ENCODE results near the gene SCAF4. TPM values are rescaled to one million over a fixed set of nuclear protein-coding genes. Genes with fewer than 3 reads are reported as not detected.
"Not testable (repeated sequence)": the region's sequence is repeated elsewhere in the genome, so short reads cannot be mapped to it uniquely, and the experiment has no call there.

SCAF4 gene
- total RNA-seq, 2 donors from 2014 or later: 56.5 to 66.9 TPM

GRCh38 chr21:31656199-31657095, 75.5 kb downstream of the SCAF4 start:
- no peak for ATAC-seq
- no peak for DNase-seq (ENCODE audit: low spot score)
- Mint-ChIP-seq H3K27me3 (no peaks in the 10 kb centered on the region), H3K4me1 (ENCODE audit: low read depth in 2 of 2) (peaks cover 33 to 43% of the 10 kb centered on the region in 2 donors), H3K36me3 (no peaks in the 10 kb centered on the region), H3K27ac (peak overlapping the region in 1 of 2 donors; percentile 77), H3K4me3 (no peak overlapping the region), H3K9me3 (no peaks in the 10 kb centered on the region)

GRCh38 chr21:31654821-31655580, 76.9 kb downstream of the SCAF4 start:
- H3K4me1 Mint-ChIP-seq (ENCODE audit: low read depth in 2 of 2): peaks cover 27 to 30% of the 10 kb centered on the region in 2 donors
- H3K9me3 Mint-ChIP-seq; ATAC-seq; DNase-seq (ENCODE audit: low spot score); H3K36me3 Mint-ChIP-seq; H3K27me3 Mint-ChIP-seq: not testable (repeated sequence)
- H3K4me3 Mint-ChIP-seq: peak overlapping the region; percentile 84
- peak overlapping the region in 1 of 2 donors; percentile 82 for H3K27ac Mint-ChIP-seq

DNA sequence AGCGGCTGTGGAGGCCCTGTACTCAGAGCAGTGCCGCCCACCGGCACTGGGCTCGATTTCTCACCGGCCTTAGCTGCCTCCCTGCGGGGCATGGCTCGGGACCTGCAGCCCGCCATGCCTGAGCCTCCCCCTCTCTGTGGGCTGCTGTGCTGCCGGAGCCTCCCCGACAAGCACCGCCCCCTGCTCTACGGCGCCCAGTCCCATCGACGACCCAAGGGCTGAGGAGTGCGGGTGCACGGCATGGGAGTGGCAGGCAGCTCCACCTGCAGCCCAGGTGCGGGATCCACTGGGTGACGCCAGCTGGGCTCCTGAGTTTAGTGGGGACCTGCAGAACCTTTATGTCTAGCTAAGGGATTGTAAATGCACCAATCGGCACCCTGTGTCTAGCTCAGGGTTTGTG, 77.6 kb downstream of the SCAF4 start:
- ATAC-seq (no peak), DNase-seq (ENCODE audit: low spot score) (no peak)
- Mint-ChIP-seq H3K27me3 (no peaks in the 10 kb centered on the region), H3K27ac (no peak overlapping the region), H3K9me3 (no peaks in the 10 kb centered on the region), H3K4me3 (no peak overlapping the region), H3K4me1 (ENCODE audit: low read depth in 2 of 2) (peaks cover 25 to 26% of the 10 kb centered on the region in 2 donors), H3K36me3 (no peaks in the 10 kb centered on the region)

DNA sequence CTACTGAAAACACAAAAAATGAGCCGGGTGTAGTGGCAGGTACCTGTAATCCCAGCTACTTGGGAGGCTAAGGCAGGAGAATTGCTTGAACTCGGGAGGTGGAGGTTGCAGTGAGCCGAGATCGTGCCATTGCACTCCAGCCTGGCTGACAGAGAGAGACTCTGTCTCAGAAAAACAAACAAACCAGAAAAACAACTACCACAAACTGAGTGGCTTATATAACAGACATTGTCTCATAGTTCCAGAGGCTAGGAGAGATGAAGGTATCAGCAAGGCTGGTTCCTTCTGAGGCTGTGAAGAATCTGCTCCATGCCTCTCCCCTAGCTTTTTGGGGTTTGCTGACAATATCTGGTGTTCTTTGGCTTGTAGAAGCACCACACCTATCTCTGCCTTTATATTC, 80.4 kb downstream of the SCAF4 start:
- H3K27me3 Mint-ChIP-seq; DNase-seq (ENCODE audit: low spot score); H3K36me3 Mint-ChIP-seq; H3K4me3 Mint-ChIP-seq; ATAC-seq; H3K9me3 Mint-ChIP-seq; H3K27ac Mint-ChIP-seq: not testable (repeated sequence)
- peaks cover 16% of the 10 kb centered on the region in 2 donors for H3K4me1 Mint-ChIP-seq (ENCODE audit: low read depth in 2 of 2)

DNA sequence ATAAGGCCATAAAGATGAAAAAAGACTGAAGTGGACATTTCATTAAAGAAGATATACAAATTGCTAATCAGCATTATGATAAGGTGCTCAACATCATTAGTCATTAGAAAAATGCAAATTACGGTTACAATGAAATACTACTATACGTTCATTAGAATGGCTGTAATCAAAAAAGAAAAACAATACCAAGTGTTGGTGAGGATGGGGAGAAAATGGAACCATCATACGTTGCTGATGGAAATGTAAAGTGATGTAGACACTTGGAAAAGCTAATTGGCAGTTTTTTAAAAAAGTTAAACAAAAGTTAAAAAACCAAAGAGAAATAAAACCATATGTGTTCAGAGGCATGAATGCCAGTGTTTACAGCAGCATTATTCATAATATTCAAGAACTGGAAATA, 81.0 kb downstream of the SCAF4 start:
- DNase-seq (ENCODE audit: low spot score) (no peak), ATAC-seq (no peak)
- H3K9me3 Mint-ChIP-seq: no peaks in the 10 kb centered on the region
- H3K27ac Mint-ChIP-seq: no peak overlapping the region
- peaks cover 0 to 2% of the 10 kb centered on the region in 2 donors for H3K27me3 Mint-ChIP-seq
- H3K36me3 Mint-ChIP-seq: no peaks in the 10 kb centered on the region
- H3K4me1 Mint-ChIP-seq (ENCODE audit: low read depth in 2 of 2): peaks cover 13% of the 10 kb centered on the region in 2 donors
- no peak overlapping the region for H3K4me3 Mint-ChIP-seq

DNA sequence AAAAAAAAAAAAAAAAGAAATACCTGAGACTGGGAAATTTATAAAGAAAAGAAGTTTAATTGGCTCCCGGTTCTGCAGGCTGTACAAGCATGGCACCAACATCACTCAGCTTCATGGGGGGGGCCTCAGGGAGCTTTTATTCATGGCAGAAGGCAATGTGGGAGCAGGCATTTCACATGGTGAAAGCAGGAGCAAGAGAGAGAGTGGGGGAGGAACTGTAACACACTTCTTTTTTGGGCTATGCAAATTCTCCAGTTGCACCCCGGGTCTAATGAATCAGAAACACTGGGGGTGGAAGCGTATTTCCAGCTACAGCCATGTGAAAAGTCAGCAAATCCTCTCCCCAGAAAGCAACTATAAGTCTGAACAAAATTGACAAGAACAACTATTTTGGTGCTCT, 84.3 kb downstream of the SCAF4 start:
- Mint-ChIP-seq H3K4me3 (no peak overlapping the region), H3K4me1 (ENCODE audit: low read depth in 2 of 2) (no peaks in the 10 kb centered on the region)
- ATAC-seq: no peak

DNA sequence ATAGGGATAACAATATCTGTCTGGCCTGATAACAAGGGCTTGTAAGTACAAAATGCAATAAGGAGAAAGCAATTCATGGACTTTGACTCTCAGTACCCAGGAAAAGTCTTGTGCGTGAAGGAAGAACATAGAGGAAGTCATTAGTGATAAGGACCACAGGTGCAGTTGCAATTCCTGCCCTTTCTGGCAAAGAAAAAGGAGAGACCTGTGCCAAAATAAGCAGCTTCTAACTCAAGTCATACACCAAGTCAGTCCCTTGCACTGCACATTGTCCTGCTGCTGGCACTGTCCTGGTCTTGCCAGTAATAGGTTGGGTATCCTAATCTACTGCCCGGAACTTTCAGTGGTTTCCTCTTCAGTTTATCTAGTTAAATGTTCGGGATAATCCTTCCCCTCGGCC, 87.3 kb downstream of the SCAF4 start:
- DNase-seq (ENCODE audit: low spot score) (no peak), ATAC-seq (no peak)
- H3K36me3 Mint-ChIP-seq: no peaks in the 10 kb centered on the region
- H3K27ac Mint-ChIP-seq: no peak overlapping the region
- no peaks in the 10 kb centered on the region for H3K9me3 Mint-ChIP-seq
- H3K4me3 Mint-ChIP-seq: no peak overlapping the region
- no peaks in the 10 kb centered on the region for H3K4me1 Mint-ChIP-seq (ENCODE audit: low read depth in 2 of 2)
- peaks cover 4 to 6% of the 10 kb centered on the region in 2 donors for H3K27me3 Mint-ChIP-seq

More for the DNA sequence above, 84.3 kb downstream of the SCAF4 start:
- no peak overlapping the region for H3K27ac Mint-ChIP-seq
- no peaks in the 10 kb centered on the region for H3K9me3 Mint-ChIP-seq
- no peak for DNase-seq (ENCODE audit: low spot score)
- no peaks in the 10 kb centered on the region for H3K36me3 Mint-ChIP-seq
- peaks cover 0 to 4% of the 10 kb centered on the region in 2 donors for H3K27me3 Mint-ChIP-seq

- Mint-ChIP-seq H3K9me3 (no peaks in the 10 kb centered on the region), H3K4me1 (ENCODE audit: low read depth in 2 of 2) (no peaks in the 10 kb centered on the region), H3K27ac (no peak overlapping the region), H3K4me3 (no peak overlapping the region), H3K27me3 (peaks cover 7 to 8% of the 10 kb centered on the region in 2 donors), H3K36me3 (peaks cover 6% of the 10 kb centered on the region)
- DNase-seq (ENCODE audit: low spot score): no peak
- ATAC-seq: no peak
These were observed 90.4 kb downstream of the SCAF4 start for GRCh38 chr21:31641416-31641922.

GRCh38 chr21:31636874-31637273, 95.0 kb downstream of the SCAF4 start:
- H3K4me1 Mint-ChIP-seq (ENCODE audit: low read depth in 2 of 2): no peaks in the 10 kb centered on the region
- ATAC-seq (no peak), DNase-seq (ENCODE audit: low spot score) (no peak)
- peaks cover 6% of the 10 kb centered on the region for H3K36me3 Mint-ChIP-seq
- H3K27me3 Mint-ChIP-seq: peaks cover 6 to 7% of the 10 kb centered on the region in 2 donors
- H3K4me3 Mint-ChIP-seq: no peak overlapping the region
- no peaks in the 10 kb centered on the region for H3K9me3 Mint-ChIP-seq
- no peak overlapping the region for H3K27ac Mint-ChIP-seq

DNA sequence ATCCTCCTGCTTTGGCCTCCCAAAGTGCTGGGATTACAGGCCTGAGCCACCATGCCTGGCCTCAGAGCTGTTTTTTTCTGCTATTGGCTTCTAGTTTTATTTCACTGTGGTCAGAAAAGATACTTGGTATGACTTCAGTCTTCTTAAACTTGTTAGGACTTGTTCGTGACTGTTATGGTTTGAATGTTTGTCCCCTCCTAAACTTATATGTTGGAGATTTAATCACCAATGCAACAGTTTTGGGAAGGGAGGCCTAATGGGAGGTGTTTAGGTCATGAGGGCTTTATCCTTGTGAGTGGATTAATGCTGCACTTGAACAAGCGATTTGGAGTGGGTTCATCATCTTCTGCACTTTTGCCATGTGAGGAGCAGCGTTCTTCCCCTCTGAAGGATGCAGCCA, 96.9 kb downstream of the SCAF4 start:
- ATAC-seq (no peak), DNase-seq (ENCODE audit: low spot score) (no peak)
- no peaks in the 10 kb centered on the region for H3K4me1 Mint-ChIP-seq (ENCODE audit: low read depth in 2 of 2)
- H3K9me3 Mint-ChIP-seq: no peaks in the 10 kb centered on the region
- no peak overlapping the region for H3K4me3 Mint-ChIP-seq
- H3K36me3 Mint-ChIP-seq: peaks cover 6% of the 10 kb centered on the region
- no peak overlapping the region for H3K27ac Mint-ChIP-seq
- H3K27me3 Mint-ChIP-seq: peaks cover 6 to 7% of the 10 kb centered on the region in 2 donors

DNA sequence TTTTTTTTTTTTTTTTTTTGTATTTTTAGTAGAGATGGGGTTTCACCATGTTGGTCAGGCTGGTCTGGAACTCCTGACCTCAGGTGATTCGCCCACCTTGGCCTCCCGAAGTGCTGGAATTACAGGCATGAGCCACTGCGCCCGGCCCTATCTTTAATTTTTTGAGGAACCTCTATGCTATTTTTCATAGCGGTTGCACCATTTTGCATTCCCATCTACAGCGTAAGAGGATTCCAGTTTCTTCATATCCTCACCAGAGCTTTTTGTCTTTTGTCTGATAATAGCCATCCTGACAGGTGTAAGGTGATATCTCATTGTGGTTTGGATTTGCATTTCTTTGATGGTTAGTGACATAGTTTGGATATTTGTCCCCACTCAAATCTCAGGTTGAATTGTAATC, 100.0 kb downstream of the SCAF4 start:
- ATAC-seq; H3K27me3 Mint-ChIP-seq; H3K36me3 Mint-ChIP-seq; H3K4me3 Mint-ChIP-seq; H3K27ac Mint-ChIP-seq; H3K4me1 Mint-ChIP-seq (ENCODE audit: low read depth in 2 of 2); DNase-seq (ENCODE audit: low spot score); H3K9me3 Mint-ChIP-seq: not testable (repeated sequence)

- H3K4me1 Mint-ChIP-seq (ENCODE audit: low read depth in 2 of 2): no peaks in the 10 kb centered on the region
- no peaks in the 10 kb centered on the region for H3K36me3 Mint-ChIP-seq
- ATAC-seq (no peak), DNase-seq (ENCODE audit: low spot score) (no peak)
- no peaks in the 10 kb centered on the region for H3K9me3 Mint-ChIP-seq
- no peak overlapping the region for H3K27ac Mint-ChIP-seq
- peaks cover 0 to 2% of the 10 kb centered on the region in 2 donors for H3K27me3 Mint-ChIP-seq
- H3K4me3 Mint-ChIP-seq: no peak overlapping the region
These were observed 101.8 kb downstream of the SCAF4 start for GRCh38 chr21:31629972-31630711.

GRCh38 chr21:31624961-31625491, 106.9 kb downstream of the SCAF4 start:
- no peaks in the 10 kb centered on the region for H3K36me3 Mint-ChIP-seq
- ATAC-seq (no peak), DNase-seq (ENCODE audit: low spot score) (no peak)
- no peak overlapping the region for H3K4me3 Mint-ChIP-seq
- peaks cover 9% of the 10 kb centered on the region in 2 donors for H3K27me3 Mint-ChIP-seq
- H3K9me3 Mint-ChIP-seq: no peaks in the 10 kb centered on the region
- H3K27ac Mint-ChIP-seq: no peak overlapping the region
- peaks cover 5 to 6% of the 10 kb centered on the region in 2 donors for H3K4me1 Mint-ChIP-seq (ENCODE audit: low read depth in 2 of 2)

Data from natural killer cell treated with Interleukin-12 subunit alpha and Interleukin-12 subunit beta and Interleukin-15 and Interleukin-18, amount 100 ng/mL, for 72 hours (primary cell).